GM18951 (cell line): ENCODE results near the gene SNTA1.

Experiments
- POLR2A ChIP-seq: IDR thresholded peaks from 4 replicates; pipeline ENCODE4 v1.6.1; 2011; ENCODE audit warnings: mild to moderate bottlenecking; ENCODE audit not compliant: insufficient read length, insufficient read depth; ENCODE audit errors: extremely low read depth
- in situ Hi-C: fragments of 300-500 bp; cut with MboI; formaldehyde crosslinking; loops from one replicate; pipeline ENCODE4 v1.12.0; 2022; ENCODE audit warnings: low sequenced_read_pairs, mixed read lengths, inconsistent platforms; ENCODE audit not compliant: unreplicated experiment

SNTA1 gene

GRCh38 chr20:33386673-33387072 is 56.9 kb downstream of the SNTA1 start:
- in situ Hi-C loops = no loop called here
- TF ChIP-seq POLR2A = no peak

DNA sequence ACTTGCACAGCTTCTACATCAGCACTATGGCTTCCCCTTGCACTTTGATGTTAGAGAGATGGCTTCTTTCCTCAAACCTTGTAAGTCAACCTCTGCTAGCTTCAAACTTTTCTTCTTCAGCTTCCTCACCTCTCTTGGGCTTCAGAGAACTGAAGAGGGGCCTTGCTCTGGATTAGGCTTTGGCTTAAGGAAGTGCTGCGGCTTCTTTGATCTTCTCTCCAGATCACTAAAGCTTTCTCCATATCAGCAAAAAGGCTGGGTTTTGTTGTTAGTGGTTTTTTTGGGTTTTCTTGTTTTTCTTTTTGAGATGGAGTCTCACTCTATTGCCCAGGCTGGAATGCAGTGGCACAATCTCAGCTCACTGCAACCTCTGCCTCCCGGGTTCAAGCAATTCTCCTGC is 66.2 kb downstream of the SNTA1 start:
- no peak for TF ChIP-seq POLR2A
- in situ Hi-C loops = no loop called here

DNA sequence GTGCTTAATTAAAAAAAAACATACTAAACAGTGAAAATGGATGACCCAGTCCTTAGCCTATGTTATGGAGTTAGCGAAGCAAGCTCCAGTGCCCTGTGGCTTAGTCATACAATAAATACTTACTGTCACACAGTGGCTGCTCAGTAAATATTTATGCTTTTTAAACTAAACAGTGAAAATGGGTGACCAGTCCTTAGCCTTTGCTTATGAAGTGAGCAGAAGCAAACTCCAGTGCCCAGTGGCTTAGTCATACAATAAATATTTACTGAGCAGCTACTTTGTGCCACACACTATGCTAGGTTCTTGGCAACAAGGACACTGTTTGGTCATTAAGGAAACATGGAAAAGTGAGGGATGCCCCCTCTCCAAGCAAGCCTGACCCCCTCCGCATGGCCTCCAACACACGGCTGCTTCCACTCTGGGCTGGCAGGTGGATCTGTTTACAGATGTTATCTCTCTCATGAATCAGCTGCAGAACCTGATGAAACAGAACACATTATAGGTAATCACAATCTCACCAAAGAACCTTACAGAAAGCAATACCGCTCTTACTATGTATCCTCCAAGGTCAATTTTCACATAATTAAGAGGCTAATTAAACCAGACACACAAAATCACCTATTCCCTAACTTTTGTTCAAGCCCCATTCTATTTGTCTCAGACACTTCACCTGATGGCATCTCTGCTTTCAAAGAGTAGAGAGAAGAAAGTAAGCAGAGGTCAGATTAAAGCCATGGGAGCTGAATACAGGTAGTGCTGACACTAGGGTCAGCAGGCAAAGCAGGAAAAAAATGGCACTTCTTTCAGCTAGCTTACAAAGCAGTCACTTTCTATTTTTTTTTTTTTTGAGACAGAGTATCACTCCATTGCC is 69.6 kb downstream of the SNTA1 start:
- in situ Hi-C loops = no loop called here
- TF ChIP-seq POLR2A = no peak

DNA sequence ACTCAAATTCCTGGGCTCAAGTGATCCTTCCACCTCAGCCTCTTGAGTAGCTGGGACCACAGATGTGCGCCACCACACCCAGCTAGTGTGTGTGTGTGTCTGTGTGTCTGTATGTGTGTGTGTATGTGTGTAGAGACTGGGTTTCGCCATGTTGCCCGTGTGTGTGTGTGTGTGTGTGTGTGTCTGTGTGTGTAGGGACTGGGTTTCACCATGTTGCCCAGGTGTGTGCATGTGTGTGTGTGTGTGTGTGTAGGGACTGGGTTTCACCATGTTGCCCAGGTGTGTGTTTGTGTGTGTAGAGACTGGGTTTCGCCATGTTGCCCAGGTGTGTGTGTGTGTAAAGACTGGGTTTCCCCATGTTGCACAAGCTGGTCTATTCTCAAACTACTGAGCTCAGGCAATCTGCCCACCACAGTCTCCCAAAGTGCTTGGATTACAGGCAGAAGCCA is 70.5 kb downstream of the SNTA1 start:
- in situ Hi-C loops = no loop called here

DNA sequence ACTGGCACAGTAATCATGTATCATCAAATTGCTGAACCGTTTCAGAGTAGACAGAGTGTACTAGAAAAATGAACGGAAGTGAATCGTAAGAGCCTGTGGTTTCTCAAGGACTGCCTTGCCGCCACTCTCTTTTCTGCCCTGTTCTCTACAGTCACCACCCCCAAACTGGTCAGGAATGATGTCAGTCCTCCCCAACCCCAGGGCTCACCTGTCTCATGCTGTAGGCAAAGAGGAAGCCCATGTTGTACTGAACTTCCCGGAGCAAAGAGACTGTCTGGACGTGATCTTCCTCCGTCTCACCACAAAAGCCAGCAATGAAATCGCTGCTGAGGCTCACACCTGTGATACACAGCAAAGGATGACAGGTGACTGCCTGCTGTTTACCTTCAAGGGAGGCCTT is 73.3 kb downstream of the SNTA1 start:
- TF ChIP-seq POLR2A = no peak
- in situ Hi-C loops = no loop called here

More for the DNA sequence above, 70.5 kb downstream of the SNTA1 start:
- no peak for TF ChIP-seq POLR2A

DNA sequence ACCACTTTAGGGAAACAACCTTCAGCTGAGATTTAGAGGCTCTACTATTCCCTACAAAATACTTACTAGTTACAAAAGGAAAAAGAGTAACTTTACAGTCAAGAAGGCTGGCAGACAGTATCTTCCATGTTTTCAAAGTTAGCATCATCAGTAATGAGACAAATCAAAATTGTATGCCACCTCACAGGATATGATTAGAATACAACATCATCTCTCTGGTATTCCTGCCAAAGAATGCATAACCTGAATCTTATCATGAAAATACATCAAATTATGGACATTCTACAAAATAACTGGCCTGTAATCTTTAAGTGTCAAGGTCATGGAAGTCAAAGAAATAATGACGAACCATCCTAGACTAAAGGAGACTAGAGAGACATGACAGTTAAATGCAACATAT is 80.7 kb downstream of the SNTA1 start:
- no peak for TF ChIP-seq POLR2A
- in situ Hi-C loops = no loop called here

DNA sequence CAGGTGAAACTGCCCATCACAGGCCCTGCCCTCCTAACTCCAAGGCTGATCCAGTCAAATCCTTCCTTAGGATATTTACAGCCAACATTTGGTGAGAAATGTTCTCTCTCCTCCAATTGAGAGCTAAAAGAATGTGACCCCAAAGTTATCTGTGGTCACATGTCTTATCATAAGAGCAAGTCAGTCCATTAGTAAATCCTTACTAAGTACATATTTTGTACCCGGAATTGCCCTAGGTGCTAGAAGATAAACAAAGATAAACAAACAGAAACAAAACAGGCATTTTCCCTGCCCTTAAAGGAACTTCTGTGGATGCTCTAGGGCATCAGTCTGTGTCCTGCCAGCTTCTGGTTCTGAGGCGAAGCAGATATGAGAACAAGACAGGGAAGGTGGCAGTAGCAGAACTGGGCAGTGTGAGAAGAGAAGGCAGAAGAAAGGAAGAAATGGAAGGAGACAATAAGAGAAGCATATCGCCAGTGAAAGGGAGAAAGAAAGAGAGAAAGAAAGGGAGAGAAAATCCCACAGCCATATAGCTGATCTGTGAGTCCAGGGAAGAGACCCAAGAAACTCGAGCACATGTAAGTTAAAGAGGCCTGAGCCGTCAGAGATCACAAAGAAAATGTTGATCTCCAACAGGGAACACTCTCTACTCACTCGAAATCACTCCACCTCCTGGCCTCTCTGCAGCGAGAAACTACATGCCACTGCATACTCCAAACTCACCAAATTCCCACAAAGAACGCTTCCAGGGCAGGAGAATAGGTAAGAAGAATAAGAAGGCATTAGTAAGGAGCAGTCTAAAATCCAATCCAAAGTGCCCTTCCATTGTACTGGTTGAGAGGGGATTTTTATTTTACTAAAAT is 83.9 kb downstream of the SNTA1 start:
- in situ Hi-C loops = no loop called here
- no peak for TF ChIP-seq POLR2A
